NCI-H187 (cell line): ENCODE measurements around the gene KIF5C.
"Not testable (repeated sequence)": the region's sequence is repeated elsewhere in the genome, so short reads cannot be mapped to it uniquely, and the experiment has no call there.

Experiments
- DNase-seq, 2 experiments: peaks; one replicate each; lab custom pipeline; 2025; lab: John Stamatoyannopoulos, UW

The KIF5C gene

DNA sequence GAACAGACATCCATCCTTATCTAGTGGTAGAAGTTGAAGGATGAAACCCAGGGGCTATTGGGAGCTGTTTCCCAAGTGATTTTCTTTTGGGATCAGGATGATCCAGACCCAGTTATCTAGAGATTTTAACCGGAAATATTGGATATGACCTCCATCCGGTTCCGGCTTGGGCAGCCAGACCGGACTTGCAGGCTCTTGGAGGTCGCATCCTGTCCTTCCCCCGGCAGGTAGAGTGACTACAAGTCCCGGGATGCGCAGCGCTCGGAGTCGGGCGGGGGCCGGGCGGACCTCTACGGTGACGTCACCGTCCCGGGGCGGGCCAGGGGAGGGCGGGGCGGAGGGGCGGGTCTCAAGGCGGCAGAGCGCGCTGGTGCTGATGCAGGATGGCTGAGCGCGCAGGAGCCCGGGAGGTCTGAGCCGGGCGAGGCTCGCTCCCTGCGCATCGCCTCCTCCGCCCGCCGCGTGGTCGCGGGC is at the start of gene KIF5C:
KIF5C (plus strand) TSS at position 360 of the 474 bp plus-strand sequence. CDS start 391 bp downstream, outside the sequence.
- peak; percentile 18 to 74 for DNase-seq

DNA sequence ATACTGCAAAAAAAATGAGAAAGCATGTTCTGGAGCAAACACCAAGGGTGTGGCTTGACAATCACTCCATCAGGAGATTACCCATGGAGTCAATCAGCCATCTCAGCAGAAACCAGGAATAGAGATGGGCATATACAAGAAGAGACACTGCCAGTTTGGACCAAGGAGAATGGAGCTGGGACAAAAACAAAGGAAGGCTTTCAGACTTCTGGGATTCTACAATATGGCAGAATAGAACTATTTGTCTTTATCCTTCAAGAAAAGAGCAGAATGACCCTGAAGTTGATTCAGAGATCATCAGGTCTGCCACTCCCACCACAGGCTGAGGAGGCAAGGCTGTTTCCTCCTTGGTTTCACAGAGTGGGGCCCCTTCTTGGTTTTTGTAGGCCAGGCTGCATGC is 48.2 kb upstream of the KIF5C start:
- no peak for DNase-seq

DNA sequence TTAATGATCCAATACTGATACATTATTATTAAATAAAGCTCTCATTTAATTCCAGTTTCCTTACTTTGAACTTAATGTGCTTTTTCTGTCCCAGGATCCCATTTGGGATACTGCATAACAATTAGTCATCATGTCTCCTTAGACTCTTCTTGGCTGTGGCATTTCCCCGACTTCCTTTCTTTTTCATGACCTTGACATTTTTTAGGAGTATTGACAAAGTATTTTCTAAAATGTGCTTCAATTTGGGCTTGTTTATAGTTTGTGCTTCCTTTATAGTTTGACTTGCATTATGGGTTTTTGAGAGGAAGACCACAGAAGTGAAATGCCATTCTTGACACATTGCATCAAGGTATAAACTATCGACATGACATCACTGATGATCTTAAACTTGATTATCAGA is 46.1 kb upstream of the KIF5C start:
- no peak for DNase-seq

DNA sequence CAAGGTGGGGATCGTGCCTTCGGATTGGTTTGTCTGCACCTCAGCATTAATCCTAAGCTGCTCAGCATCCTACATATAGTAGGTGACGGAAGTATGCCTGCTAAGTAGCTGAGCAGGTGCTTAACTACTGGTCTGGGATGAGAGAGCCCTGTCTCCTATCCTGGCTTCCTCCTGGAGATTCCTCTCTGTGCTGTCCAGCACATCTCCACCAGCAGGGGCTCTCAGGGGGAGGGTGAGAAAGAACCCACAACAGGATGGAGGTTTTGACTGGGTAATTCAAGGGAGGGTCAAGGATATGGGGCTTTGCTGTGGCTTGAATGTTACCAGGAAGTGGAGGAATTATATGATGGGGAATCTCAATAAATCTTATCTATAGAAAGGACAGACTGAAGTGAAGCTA is 45.4 kb upstream of the KIF5C start:
- no peak for DNase-seq

DNA sequence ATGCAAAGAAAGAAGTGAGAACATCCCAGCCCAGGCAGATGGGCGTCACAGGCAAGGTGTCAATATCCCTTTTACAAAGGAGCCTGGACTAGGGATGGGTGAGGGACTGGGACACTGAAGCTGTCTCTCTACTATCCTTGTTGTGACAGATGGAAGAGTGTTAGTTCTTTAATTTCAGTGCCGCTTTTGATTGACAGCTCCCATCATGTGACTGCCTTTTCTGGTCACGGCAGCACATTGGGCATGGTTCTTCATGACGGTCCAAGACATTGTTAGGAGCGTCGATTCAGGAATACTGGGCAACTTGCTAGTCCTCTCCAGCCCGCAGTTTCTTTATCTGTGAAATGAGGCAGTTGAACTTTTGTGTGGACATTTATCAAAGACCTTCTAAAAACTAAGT is 42.4 kb upstream of the KIF5C start:
- no peak for DNase-seq

DNA sequence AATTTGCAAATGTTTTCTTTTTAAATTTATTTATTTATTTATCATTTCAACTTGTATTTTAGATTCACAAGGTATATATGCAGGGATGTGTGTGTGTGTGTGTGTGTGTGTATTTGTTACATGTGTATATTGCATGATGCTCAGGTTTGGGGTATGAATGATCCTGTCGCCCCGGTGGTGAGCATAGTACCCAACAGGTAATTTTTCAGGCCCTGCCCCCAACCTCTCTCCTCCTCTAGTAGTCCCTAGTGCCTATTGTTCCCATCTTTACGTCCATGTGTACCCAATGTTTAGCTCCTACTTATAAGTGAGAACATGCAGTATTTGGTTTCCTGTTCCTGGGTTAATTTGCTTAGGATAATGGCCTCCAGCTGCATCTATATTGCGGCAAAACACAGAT is 33.0 kb upstream of the KIF5C start:
- DNase-seq, result no peak

DNA sequence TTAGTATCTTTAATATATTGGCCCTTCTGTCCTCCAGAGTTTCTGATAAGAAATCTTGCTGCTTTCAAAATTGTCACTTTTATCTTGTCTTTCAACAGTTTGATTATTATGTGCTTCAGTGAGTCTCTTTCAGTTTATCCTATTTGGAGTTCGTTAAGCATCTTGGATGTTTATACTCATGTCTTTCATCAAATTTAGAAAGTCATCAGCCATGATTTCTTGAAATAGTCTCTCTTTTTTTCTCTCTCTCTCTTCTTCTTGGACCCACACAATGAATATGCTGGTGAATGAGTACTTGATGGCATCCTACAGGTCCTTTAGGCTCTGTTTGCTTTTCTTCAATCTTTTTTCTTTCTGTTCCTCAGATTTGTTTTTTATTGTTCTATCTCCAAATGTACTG is 26.9 kb upstream of the KIF5C start:
- DNase-seq, result no peak

DNA sequence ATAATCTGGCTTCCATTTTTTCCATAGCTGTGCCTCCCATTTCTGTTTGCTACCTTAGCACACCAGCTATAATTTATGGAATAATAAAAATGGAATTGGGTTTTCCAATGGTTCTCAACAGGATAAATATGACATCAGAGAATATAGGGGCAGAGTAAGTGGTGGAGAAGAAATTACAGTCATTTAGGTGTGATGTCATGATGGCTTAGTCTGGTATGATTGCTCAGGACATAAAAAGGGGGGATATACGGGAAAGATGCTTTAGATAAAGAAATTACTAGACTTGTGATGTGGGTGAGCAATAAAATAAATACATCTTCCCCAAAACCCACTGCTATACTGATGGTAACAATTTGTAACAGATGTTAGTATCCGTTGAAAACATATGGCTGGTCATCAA is 21.6 kb upstream of the KIF5C start:
- no peak for DNase-seq

DNA sequence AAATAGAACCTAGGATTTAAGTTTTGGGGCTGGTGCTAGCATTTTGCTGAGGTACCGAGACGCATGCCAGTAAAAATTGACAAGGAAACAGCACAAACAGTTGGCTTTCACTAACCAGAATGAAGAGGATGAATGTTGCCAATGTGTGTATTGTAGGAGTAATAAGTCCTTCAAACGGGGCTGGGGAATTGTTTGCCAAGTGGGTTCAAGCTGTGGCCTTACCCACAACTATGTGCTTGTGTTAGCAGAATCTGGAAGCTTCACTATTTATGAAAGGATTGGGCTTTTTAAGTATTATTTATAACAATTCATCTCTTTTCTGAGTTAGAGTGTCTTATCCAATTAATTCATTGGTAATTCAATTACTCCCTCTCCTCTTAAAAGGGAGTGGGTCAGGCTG is 15.0 kb upstream of the KIF5C start:
- no peak for DNase-seq

DNA sequence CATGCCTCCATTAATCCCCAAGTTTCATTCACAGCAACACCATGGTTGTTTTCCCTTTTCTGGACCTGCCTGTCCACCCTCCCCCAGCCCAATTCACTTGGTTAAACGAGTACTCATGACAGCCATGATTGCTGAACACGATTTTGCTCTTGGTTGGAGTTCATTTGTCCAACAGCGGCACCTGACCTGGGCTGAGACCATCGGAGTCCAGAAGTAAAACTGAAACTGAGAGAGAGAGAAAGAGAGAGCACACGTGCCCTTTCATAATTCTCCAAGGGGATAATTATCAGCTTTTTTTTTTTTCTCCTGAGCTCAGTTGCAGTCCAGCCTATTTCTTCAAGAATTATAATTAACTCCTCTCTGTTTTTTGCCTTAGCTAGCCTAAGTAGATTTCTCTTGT is 13.7 kb upstream of the KIF5C start:
- DNase-seq, result no peak

DNA sequence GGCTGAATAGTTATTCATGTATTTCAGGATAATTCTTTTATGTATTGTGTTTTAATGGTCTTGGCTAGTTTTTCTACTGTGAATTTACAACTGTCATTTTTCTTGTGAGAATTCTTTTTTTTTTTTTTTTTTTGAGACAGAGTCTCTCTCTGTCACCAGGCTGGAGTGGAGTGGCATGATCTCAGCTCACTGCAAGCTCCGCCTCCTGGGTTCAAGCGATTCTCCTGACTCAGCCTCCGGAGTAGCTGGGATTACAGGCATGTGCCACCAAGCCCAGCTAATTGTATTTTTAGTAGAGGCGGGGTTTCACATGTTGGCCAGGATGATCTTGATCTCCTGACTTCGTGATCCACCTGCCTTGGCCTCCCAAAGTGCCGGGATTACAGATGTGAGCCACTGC is 12.5 kb upstream of the KIF5C start:
- DNase-seq, result not testable (repeated sequence)

DNA sequence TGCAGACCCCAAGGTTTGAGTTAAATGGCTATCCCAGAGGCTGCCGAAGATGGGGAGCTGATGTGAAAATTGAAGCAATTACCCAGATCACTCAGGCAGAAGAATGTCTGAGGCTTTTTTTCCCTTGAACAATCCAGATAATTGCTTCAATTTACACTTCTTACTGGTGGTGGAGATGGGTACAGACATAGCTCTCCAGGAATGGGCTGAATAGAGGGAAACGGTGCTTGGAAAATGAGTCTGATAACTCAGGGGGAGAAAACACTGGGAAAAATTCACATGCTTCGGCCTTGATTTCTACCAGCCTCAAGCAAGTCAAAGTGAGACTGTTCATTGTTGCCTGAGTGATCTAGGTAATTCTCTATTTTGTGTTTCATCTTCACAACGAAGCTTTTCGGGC is 9.5 kb upstream of the KIF5C start:
- DNase-seq, result no peak

DNA sequence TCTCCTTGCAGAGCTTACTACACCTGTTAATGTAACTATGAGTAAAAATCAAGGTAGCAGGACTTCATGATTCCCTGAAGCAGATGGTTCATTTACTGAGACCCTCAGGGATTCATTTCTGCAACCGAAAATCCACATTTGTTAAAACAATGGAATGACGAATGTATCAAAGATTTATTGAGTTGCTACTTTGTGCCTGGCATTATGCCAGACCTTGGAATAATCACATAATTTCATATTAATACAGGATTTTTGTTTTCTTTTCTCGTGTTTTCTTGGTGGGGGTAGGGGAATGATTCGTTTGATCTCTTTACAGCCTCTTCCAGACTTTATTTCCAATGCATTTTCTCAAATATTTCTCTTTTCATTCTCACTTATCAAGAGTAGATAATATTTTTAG is 8.9 kb upstream of the KIF5C start:
- DNase-seq, result no peak

DNA sequence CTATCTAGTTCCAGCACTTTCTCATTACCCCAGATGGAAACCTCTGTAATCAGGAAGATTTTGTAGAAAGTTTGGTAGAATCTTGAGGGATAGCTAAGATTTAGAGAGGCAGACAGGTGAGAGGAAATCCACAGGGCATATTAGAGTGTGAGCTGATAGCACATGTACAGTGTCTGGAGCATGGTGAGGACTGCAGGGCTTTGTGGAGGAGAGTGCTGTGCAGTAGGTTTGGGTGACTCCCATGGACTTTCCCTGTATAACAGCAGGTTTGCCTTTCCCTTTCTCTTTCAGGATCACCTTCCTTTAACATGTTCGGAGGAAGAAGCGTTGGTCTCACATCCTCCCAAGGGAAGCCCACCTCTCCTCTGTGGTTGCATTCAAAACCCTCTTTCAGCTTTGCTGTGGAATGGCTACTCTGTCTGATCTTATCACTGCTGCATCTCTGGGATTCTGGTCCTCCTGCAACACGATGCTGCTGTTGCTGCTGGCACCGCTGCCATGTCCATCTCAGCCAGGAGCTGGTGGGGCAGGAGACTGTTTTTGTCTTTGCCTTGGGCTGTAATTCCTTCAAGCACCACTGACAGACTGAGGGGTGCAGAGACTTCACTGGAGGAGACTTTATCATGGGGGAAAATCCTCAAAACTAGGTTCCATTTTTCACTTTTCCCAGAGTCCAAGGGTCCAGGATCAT is 7.8 kb upstream of the KIF5C start:
- no peak for DNase-seq

DNA sequence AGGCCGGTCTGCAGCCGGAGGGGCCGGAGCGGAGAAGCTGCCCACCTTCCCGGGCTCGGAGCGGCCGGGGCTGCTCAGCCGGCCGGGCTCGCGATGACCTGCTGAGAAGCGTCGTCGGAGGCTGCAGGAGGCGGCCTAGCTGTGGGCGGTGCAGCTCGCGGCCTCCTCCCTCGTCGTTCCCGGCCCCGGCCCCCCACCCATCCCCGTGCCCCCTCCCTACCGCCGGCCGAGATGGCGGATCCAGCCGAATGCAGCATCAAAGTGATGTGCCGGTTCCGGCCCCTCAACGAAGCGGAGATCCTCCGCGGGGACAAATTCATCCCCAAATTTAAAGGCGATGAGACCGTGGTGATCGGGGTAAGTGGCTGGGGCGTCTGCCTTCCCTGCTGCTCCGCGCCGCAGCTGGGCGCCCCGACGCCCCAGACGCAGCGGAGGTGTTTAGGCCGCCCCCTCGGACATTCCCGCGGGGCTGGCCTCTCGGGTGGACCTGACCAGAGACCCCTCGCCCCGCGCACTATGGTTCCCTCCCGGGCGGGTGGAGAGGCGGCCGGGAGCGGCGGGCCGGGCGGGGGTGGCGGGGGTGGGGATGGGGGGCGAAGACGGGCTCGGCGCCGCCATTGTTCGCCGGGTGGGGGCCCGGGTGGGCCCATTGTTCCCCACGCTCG is 492 bp downstream of the KIF5C start:
- peak in 1 of 2 experiments; percentile 26 for DNase-seq

DNA sequence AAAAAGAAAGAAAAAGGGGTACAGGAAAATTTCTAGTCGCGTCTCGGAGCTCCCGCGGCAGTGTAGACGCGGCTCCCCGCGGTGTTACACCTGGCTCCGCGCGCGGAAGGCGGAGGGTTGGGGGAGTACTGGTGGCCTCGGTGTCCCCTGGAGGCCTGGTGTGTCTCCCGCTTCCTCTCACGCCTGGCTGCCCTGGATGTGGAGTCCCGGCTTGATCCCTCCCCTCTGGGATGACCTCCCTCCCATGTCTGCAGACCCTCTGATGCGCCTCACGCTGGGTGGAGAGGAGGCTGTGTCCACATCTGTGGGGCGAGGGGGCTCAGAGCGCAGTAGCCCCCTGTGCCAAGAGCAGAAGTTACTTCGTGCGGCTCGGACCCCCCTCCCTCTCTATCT is 1.2 kb downstream of the KIF5C start:
- DNase-seq, result no peak

DNA sequence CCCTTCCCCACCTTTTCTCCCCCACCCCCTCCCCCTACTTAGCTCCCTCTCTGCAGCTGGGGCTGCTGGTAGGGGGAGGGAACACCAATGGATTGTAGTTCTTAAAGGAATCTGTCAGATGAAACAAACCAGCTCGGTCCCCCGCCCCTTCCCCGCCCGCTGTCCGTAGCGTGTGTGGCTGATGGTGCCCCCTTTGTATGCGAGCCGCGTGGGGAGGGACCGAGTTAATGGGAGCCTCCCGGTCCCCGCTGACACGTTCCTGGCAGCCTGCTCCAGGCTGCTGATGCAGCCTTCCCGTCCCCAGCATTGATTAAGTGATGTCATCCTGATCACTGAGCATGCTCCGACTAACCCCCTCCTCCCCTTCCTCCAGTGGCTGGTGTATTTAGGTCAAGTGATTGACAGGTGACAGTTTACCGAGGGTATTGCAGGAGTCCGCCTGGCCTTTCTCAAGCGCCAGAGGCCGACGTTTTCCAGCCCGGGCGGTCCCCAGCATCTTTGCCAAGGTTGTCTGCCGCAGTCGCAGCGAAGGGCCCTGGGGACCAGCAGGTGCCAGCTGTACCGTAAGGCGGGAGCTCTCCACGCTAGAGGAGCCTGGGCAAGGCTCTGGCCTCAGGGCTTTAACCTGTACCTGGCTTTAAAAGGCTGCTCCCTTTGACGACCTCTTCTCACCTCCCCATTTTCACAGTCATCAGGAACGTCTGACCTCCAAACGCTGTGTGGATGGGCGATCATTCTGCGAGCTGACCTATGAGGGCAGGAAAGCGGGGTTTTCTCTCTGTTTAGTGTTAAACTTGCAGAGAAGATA is 1.8 kb downstream of the KIF5C start:
- peak; percentile 28 to 37 for DNase-seq

DNA sequence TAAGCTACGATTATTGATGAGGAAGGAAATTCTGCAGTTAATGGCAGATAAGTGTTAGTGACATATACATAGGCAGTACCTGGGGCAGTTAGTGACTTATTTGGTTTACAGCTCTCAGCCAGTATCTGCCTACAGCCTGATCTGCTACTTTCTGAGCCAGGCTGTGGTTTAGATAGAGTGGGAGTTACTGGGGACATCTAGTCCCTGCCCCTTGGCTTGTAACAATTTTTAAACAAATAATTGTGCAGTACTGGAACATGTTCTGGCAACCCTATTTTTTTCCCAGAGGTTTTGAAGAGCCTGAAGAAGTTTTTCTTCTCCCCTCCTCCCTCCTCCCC is 2.3 kb downstream of the KIF5C start:
- DNase-seq, result no peak

DNA sequence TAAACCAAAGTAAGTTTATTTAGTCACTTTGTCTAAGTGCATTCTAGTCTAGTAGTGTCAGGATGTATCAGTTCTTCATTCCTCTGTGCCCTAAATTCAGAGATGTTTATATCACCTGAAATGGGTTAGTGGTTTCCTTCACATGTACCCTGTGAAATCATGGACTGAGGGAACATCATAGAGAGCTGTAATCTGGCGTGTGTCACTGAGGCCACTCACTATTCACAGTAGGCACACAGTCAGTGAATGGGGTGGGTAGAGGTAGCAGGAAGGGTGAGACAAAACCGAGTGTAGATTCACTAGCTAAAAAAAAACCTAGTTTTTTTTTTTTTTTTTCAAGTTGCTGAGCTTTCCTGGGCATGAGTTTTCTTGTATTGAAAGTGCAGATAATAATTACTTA is 5.6 kb downstream of the KIF5C start:
- DNase-seq, result no peak

DNA sequence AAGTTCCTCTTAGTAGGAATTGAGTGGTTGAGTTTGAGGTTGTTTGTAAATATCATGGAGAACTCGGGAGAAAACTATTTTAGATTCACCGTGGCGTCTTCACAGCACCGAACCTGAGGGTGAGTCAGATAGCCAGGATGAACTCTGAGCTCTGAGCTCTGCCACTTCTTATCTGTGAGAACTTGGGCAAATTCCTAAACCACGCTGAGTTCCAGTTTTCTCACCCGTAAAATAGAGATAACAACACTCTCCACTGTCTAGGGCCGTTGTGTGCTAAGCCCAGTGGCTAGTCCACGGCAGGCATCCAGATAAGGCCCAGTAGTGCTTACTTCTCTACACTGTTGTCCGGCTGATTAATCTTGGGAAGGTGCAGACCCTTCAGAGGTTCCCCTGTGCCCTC is 7.0 kb downstream of the KIF5C start:
- DNase-seq, result no peak

DNA sequence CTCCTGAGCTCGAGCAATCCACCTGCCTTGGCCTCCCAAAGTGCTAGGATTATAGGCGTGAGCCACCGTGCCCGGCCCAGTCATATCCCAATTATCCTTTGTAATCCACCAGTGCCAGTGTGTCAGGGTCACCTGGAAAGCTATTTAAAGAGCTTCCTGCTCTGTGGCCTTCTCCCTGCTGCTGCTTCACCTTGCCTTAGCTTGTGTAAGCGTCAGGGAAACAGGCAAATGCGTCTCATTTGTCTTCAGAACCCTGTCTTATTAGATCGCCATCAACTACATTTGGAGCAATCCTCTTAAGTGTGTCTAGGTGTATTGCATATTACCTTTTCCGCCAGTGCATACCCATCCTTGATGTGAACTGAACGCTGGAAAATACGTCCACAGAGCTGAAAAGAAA is 10.2 kb downstream of the KIF5C start:
- DNase-seq, result no peak

DNA sequence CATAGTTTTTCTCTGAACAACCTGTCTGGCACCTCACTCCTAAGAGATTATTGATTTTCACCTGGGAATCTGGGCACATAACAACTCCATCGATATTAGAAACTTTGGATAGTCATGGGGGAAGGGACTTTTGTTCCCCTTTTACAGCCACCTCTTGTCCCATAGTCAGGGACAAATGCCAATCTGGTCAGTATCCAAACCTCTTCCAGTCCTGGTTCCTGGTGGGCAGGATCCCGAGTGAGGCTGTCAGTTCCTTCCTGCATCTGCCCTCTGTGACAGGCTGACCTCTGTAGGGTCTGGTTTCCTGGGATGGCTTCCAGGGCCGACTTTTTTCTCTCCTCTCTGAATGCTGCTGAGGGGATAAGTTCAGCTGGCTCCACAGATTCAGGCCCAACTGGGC is 11.0 kb downstream of the KIF5C start:
- DNase-seq, result no peak

DNA sequence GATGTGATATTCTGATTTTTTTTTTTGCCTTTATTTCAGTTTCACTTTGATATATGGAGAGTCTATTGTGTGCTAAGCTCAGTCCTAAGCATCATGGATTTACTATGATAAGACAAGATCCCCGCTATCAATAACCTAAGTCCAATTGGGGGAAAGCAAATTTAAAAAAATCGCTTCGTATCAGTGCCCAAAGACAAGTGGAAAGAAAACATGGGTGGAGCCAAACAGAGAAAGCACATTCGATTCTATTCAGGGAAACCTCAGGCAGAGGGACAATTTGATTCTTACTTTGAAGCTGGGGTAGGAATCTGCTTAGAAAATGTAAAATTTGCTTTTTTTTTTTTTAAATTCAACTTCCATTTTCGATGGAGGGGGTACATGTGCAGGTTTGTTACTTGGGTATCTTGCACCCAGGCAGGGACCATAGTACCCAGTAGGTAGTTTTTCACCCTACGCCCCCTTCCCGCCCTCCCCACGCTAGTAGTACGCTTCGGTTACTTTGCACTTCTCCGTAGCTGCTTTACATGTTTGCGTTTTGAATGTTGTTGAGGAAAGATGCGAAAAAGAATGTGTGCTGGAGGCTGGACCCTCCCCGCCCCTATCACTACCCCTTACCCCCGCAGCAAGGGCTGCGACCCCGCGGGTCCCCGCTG is 12.4 kb downstream of the KIF5C start:
- no peak for DNase-seq
